ENCODE results near the gene BAZ2B. TPM values are rescaled to one million over a fixed set of nuclear protein-coding genes. Genes with fewer than 3 reads are reported as not detected.

BAZ2B gene
- total RNA-seq, 1 donor from 2014 or later, result 37.8 TPM

DNA sequence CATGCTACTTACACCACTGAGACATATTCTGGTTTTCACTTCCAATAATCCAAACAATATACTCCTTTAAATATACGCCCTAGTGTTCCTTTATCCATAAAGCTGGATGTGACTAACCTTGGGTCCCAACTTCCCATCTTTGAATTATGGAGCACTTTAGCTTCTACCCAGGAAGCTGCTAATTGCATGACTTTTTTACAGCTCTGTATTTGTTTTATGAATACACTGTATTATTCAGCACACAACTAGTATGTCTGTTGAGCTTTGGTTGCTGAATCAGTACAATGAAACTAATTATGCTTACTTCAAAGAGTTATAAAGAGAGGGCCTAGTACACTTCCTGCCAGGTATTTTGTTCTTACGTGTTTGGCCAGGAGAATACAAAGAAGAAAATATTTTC is 118.5 kb downstream of the BAZ2B start:
- TF ChIP-seq, protein P1, sequence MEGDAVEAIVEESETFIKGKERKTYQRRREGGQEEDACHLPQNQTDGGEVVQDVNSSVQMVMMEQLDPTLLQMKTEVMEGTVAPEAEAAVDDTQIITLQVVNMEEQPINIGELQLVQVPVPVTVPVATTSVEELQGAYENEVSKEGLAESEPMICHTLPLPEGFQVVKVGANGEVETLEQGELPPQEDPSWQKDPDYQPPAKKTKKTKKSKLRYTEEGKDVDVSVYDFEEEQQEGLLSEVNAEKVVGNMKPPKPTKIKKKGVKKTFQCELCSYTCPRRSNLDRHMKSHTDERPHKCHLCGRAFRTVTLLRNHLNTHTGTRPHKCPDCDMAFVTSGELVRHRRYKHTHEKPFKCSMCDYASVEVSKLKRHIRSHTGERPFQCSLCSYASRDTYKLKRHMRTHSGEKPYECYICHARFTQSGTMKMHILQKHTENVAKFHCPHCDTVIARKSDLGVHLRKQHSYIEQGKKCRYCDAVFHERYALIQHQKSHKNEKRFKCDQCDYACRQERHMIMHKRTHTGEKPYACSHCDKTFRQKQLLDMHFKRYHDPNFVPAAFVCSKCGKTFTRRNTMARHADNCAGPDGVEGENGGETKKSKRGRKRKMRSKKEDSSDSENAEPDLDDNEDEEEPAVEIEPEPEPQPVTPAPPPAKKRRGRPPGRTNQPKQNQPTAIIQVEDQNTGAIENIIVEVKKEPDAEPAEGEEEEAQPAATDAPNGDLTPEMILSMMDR (IDR thresholded peaks at IDR 0.05), result no peak
- DNase-seq (ENCODE audit: low spot score), result no peak
- Mint-ChIP-seq H3K27ac (ENCODE audit: unreplicated experiment) (peak overlapping the region; percentile 60), H3K4me3 (ENCODE audit: unreplicated experiment) (no peak overlapping the region), H3K9me3 (ENCODE audit: low read depth) (peaks cover 13% of the 10 kb centered on the region), H3K27me3 (ENCODE audit: low read depth) (no peaks in the 10 kb centered on the region), H3K4me1 (ENCODE audit: low read depth) (peaks cover 13% of the 10 kb centered on the region), H3K36me3 (ENCODE audit: low read depth) (peaks cover 7% of the 10 kb centered on the region)

DNA sequence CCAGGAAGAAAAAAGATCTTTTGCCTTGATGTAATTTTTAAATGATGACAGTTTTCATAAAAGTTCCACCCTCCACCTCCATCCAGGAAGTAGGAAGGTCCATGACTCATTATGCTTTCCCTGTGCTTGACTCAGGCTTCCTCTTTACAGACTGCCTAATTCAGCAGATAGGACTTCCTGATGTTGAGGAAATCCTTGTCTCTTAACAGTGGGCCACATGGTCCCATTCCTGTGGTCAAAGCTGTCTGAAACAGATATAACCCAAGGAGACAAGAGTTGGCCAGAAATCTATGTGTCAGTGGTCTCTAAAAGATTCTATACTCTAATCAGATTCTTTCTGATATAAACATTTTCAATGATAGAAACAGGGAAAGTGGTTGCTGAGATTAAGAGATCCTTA is 119.1 kb downstream of the BAZ2B start:
- H3K36me3 Mint-ChIP-seq (ENCODE audit: low read depth), result peaks cover 7% of the 10 kb centered on the region
- peaks cover 13% of the 10 kb centered on the region for H3K4me1 Mint-ChIP-seq (ENCODE audit: low read depth)
- H3K27me3 Mint-ChIP-seq (ENCODE audit: low read depth), result no peaks in the 10 kb centered on the region
- peak overlapping the region; percentile 60 for H3K27ac Mint-ChIP-seq (ENCODE audit: unreplicated experiment)
- TF ChIP-seq, protein P1 (IDR thresholded peaks at IDR 0.05), result no peak
- peaks cover 13% of the 10 kb centered on the region for H3K9me3 Mint-ChIP-seq (ENCODE audit: low read depth)
- DNase-seq (ENCODE audit: low spot score), result no peak
- no peak overlapping the region for H3K4me3 Mint-ChIP-seq (ENCODE audit: unreplicated experiment)

DNA sequence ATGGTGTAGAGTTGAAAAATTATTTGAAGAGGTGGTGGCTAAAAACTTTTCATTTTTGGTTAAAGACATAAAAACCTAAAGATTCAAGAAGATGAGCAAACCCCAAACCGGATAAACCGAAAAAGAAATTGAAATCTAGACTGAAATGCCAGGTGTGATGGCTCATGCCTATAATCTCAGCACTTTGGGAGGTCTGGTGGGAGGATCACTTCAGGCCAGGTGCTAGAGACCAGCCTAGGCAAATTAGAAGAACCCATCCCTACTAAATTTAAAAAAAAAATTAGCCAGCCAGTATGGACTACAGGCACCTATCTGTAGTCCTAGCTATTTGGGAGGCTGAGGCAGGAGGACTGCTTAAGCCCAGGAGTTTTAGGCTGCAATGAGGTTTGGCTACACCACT is 126.9 kb downstream of the BAZ2B start:
- no peaks in the 10 kb centered on the region for H3K27me3 Mint-ChIP-seq (ENCODE audit: low read depth)
- H3K9me3 Mint-ChIP-seq (ENCODE audit: low read depth), result no peaks in the 10 kb centered on the region
- DNase-seq (ENCODE audit: low spot score), result no peak
- TF ChIP-seq, protein P1 (IDR thresholded peaks at IDR 0.05), result no peak
- H3K4me1 Mint-ChIP-seq (ENCODE audit: low read depth), result no peaks in the 10 kb centered on the region
- no peak overlapping the region for H3K4me3 Mint-ChIP-seq (ENCODE audit: unreplicated experiment)
- H3K27ac Mint-ChIP-seq (ENCODE audit: unreplicated experiment), result no peak overlapping the region
- H3K36me3 Mint-ChIP-seq (ENCODE audit: low read depth), result no peaks in the 10 kb centered on the region

DNA sequence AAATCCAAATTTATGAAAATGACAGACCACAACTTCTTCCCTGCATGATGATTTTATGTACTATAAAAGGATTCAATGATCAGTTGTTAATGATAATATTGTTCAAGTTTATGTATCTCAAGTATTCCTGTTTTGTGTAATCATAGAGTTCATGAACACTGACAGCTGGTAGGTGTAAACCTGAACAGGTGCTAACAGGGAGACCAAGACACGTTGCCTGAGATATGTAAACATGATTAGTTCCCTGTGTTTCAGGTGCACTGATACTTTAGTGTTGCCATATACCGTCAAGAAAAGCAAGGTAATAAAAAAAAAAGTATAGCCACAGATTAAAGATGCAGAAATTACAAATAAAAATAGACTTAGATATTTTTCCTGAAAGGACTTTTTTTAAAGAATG is 131.8 kb downstream of the BAZ2B start:
- TF ChIP-seq, protein P1 (IDR thresholded peaks at IDR 0.05), result no peak
- Mint-ChIP-seq H3K9me3 (ENCODE audit: low read depth) (no peaks in the 10 kb centered on the region), H3K27me3 (ENCODE audit: low read depth) (no peaks in the 10 kb centered on the region), H3K27ac (ENCODE audit: unreplicated experiment) (no peak overlapping the region), H3K4me3 (ENCODE audit: unreplicated experiment) (no peak overlapping the region), H3K4me1 (ENCODE audit: low read depth) (no peaks in the 10 kb centered on the region), H3K36me3 (ENCODE audit: low read depth) (no peaks in the 10 kb centered on the region)
- DNase-seq (ENCODE audit: low spot score), result no peak

DNA sequence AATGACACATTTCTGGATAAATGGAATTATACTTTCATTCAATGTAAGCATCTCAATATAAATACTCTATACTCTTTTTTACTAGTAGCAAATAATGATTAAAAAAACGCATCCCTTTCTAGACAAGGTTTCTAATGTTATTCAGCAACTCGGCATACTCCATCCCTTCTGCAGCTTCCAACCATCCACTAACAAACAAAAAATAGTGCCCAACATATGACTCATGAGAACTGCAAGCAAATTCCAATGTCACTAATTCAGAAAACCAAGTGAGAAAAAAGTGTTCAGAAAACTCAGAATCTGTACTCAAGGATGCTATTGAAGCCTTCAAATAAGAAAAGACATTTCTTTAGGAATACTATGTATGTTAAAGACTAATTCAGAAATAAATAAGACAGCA is 140.0 kb downstream of the BAZ2B start:
- H3K36me3 Mint-ChIP-seq (ENCODE audit: low read depth), result peaks cover 24% of the 10 kb centered on the region
- peaks cover 9% of the 10 kb centered on the region for H3K9me3 Mint-ChIP-seq (ENCODE audit: low read depth)
- H3K4me3 Mint-ChIP-seq (ENCODE audit: unreplicated experiment), result no peak overlapping the region
- H3K4me1 Mint-ChIP-seq (ENCODE audit: low read depth), result peaks cover 3% of the 10 kb centered on the region
- H3K27ac Mint-ChIP-seq (ENCODE audit: unreplicated experiment), result peak overlapping the region; percentile 6
- no peaks in the 10 kb centered on the region for H3K27me3 Mint-ChIP-seq (ENCODE audit: low read depth)
- TF ChIP-seq, protein P1 (IDR thresholded peaks at IDR 0.05), result no peak
- no peak for DNase-seq (ENCODE audit: low spot score)
